Fibroblast of skin of left quadriceps (primary cell): Measurements from ENCODE around the gene USP17L10.
"Not testable (repeated sequence)": the region's sequence is repeated elsewhere in the genome, so short reads cannot be mapped to it uniquely, and the experiment has no call there.

Source experiments
- DNase-seq, 2 experiments: peaks; one replicate each; pipeline ENCODE4 v3.0.0-alpha.2; 2013; ENCODE audit warnings: low read depth in 2 of 2

Gene USP17L10

GRCh38 chr4:9210357-9210756 lies at the start of gene USP17L10:
TSS of gene USP17L10 (plus strand) at chr4:9210657. CDS start at chr4:9210657, 0 bp downstream.
- not testable (repeated sequence) for DNase-seq

- DNase-seq, result not testable (repeated sequence)
Measured at GRCh38 chr4:9165990-9166389, 44.5 kb upstream of the USP17L10 start.

- not testable (repeated sequence) for DNase-seq
Measured at GRCh38 chr4:9169791-9170459, 40.5 kb upstream of the USP17L10 start, which contains the start of gene FAM90A26. TSS of gene FAM90A26 (plus strand) at chr4:9170409. CDS start at chr4:9173173, 2,764 bp downstream.

GRCh38 chr4:9214701-9215100 lies 4.2 kb downstream of the USP17L10 start:
- not testable (repeated sequence) for DNase-seq

- not testable (repeated sequence) for DNase-seq
Measured at GRCh38 chr4:9215105-9215504, 4.6 kb downstream of the USP17L10 start, which contains the start of gene USP17L11. TSS of gene USP17L11 (plus strand) at chr4:9215405. CDS start at chr4:9215405, 0 bp downstream.

- not testable (repeated sequence) for DNase-seq
Measured at GRCh38 chr4:9219852-9220251, 9.4 kb downstream of the USP17L10 start, which contains the start of gene USP17L12. TSS of gene USP17L12 (plus strand) at chr4:9220152. CDS start at chr4:9220152, 0 bp downstream.

GRCh38 chr4:9224596-9224995 lies 14.1 kb downstream of the USP17L10 start, which contains the start of gene USP17L13:
TSS of gene USP17L13 (plus strand) at chr4:9224896. CDS start at chr4:9224896, 0 bp downstream.
- not testable (repeated sequence) for DNase-seq

GRCh38 chr4:9230249-9230648 lies 19.8 kb downstream of the USP17L10 start:
- not testable (repeated sequence) for DNase-seq

- not testable (repeated sequence) for DNase-seq
Measured at GRCh38 chr4:9234085-9234484, 23.6 kb downstream of the USP17L10 start, which contains the start of gene USP17L15. TSS of gene USP17L15 (plus strand) at chr4:9234385. CDS start at chr4:9234385, 0 bp downstream.

- not testable (repeated sequence) for DNase-seq
Measured at GRCh38 chr4:9238461-9238860, 28.0 kb downstream of the USP17L10 start.

GRCh38 chr4:9243579-9243978 lies 33.1 kb downstream of the USP17L10 start, which contains the start of gene USP17L17:
TSS of gene USP17L17 (plus strand) at chr4:9243879. CDS start at chr4:9243879, 0 bp downstream.
- not testable (repeated sequence) for DNase-seq

GRCh38 chr4:9247953-9248680 lies 37.7 kb downstream of the USP17L10 start, which contains the start of gene USP17L18:
TSS of gene USP17L18 (plus strand) at chr4:9248630. CDS start at chr4:9248630, 0 bp downstream.
- DNase-seq, result not testable (repeated sequence)

GRCh38 chr4:9253078-9253477 lies 42.6 kb downstream of the USP17L10 start, which contains the start of gene USP17L19:
TSS of gene USP17L19 (plus strand) at chr4:9253378. CDS start at chr4:9253378, 0 bp downstream.
- not testable (repeated sequence) for DNase-seq

GRCh38 chr4:9257824-9258223 lies 47.4 kb downstream of the USP17L10 start, which contains the start of gene USP17L20:
TSS of gene USP17L20 (plus strand) at chr4:9258124. CDS start at chr4:9258124, 0 bp downstream.
- DNase-seq, result not testable (repeated sequence)
